ENCODE measurements around the gene LOXL3.
A peak's percentile ranks its signal among the peaks of the same experiment; 100 is the strongest.
"Not testable (repeated sequence)": the region's sequence is repeated elsewhere in the genome, so short reads cannot be mapped to it uniquely, and the experiment has no call there.

LOXL3 gene

DNA sequence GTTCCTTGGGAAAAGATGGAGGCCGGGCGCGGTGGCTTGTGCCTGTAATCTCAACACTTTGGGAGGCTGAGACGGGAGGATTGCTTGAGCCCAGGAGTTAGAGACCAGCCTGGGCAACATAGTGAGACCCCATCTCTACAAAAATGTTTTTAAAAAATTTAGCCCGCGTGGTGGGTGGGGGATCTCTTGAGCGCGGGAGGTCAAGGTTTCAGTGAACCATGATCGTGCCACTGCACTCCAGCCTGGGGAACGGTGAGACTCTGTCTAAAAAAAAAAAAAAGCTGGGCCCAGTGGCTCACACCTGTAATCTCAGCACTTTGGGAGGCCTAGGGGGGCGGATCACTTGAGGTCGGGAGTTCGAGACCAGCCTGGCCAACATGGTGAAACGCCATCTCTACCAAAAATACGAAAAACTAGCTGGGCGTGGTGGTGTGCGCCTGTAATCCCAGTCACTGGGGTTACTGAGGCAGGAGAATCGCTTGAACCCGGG, 70.0 kb downstream of the LOXL3 start:
- DNase-seq = not testable (repeated sequence)

- peak; percentile 51 to 96 for DNase-seq
Measured at GRCh38 chr2:74482801-74483674, 70.7 kb downstream of the LOXL3 start, which contains the start of the genes CCDC142 and TTC31. Gene CCDC142, minus strand, starts transcription at chr2:74482998. Its CDS starts 161 bp downstream, at chr2:74482837. Gene TTC31, plus strand, starts transcription at chr2:74483081. Its CDS starts 15 bp downstream, at chr2:74483096.

All from cerebellar nuclear complex (tissue), 1 donor.